ENCODE data around the gene CENPP.
"Not testable (repeated sequence)": the region's sequence is repeated elsewhere in the genome, so short reads cannot be mapped to it uniquely, and the experiment has no call there.

CENPP gene

DNA sequence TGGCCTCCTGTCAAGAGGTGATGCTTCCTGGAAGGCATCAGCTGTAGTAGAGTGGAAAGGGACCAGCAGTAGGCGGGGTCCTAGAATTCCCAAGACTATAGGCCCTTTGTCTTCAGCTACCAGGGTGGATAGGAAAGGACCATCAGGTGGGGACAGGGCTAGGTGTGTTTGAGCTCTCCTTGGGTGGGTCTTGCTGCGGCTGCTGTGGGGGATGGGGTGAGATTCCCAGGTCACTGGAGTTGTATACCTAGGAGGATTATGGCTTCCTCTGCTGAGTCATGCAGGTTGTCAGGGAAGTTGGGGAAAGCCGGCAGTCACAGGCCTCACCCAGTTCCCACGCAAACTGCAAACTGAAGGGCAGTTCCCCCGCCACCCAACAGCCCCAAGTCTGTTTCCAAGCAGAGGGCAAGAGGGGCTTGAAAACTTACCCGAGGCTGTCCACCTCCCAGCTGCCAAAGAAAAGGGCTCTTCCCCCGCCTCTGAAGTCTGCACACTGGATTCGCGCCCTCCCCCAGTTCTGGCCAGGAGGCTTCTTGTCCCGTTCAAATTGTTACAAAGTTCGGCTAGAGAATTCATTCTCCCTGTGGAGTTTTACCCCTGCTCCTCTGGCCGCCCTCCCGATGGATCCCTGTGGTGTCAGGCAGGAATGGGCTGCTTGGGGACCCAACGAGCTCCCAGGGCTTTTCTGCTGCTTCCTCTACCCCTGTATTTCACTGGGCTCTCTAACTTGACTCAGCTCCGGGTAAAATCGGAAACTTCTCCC lies 233.0 kb downstream of the CENPP start:
- DNase-seq = no peak

DNA sequence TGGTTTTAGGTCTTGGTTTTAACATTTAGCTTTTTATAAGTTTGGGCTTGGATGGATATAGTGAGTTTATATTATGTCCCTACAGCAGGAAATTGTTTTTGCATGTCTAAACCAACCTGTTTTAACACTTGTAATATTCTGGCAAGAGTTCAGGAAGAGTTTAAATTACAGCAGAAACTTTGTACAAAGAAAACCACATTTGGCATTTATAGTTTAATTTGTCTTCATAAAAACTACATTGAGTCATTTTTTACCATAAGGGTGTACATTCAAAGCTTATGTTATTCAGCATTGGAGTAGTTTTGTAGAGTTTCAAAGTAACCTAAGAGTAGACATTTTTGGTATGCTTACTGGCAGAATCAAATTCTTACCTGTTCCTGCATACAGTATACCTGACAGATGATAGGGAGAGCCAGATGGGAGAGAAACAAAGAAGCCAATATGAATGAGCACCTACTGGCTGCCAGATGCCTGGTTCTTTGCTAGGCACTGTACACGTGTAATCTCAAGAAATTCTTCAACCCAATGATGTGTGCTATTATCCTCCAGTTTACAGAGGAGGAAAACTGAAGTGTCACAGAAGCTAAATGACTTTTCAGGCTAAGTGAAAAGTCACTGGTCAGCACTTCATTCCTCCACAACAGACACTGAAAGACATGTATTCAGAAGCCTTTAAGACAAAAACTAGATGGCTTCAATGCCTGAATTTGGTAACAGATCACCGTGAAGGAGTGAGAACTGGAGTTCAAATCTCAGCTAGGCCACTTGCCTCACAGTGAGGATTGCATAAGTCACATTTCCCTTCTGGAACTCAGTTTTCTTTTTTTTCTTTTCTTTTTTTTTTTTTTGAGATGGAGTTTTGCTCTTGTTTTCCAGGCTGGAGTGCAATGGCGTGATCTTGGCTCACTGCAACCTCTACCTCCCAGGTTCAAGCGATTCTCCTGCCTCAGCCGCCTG lies 235.9 kb downstream of the CENPP start:
- DNase-seq = no peak

DNA sequence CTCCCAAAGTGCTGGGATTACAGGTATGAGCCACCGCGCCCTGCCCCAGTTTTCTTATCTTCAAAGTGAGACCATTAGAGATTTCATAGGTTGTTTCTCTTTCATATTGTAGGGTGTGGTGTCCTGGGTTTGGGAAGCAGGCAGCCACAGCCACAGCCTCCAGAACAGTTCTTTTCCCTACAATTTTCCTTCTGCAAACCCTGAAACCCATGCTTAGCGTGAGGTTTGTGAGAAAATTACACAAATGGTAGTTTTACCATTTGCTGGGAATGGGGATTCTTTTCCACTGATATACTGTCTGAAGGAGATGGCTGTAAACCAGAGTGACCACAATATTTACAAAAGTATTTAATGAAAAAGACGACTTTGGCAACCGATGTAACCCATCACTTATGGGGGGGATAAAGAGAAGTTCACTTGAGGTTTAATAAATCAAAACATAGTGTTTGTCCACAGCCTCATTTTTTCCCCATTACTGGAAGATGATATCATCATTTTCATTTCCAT lies 236.8 kb downstream of the CENPP start:
- no peak for DNase-seq

DNA sequence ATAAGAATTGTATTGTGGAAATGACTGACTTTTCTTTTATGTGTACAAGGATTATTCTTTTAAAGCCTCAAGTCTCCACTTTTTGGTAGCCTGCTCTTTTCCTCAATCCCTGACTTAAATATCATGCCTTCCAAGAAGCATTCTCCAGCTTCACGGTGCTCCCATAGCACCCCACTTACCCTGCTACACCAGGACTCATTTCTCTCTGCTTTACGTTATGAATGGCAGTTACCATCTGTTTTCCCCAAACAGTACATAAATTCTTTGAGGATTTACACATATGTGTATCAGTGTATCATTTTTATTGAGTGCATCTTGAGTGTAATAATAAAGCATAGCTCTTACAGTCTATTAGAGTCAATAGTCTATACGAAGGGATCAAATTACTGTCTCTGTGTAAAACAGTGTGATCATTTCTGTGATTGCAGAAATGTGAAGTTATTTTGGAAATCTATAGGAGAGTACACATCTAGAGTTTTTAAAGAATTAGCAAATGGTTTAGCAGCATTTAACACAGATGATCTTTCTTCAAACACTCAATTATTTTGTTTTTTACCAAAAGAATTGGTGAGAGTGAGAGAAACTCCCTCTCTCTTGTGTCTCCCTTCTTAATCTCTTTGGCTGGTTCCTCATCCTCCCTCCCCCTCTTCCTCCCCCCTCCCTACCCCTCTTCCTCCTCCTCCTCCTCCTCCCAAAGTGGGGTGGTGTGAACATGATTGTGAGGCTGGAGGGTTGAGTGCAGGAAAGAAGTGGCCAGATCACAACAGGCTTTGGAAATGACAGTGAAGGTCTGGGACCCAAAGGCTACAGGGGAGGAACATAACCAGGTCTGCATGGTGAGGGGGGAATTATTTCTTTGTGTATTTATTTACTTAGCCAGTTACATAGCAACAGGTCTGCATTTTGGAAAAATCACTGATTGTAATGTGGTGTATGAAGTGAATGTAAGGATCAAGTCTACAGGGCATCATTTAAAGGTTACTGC lies 237.7 kb downstream of the CENPP start:
- no peak for DNase-seq

DNA sequence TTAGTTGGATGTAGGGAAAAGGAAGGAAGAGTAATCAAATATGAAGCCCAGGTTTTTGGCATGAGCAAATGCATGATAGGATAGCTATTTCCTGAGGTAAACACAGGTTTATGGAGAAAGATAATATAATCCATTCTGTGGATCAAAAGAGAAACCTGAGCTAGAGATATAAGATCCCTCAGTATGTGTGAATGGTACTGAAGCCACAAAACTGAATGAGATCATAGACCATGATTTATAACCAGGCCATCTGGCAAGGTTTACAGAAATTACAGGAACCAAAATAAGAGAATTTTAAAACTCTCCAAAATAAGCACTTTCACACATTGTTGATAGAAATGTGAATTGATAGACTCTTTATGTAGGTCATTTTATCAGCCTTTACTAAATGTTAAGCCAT lies 238.8 kb downstream of the CENPP start:
- DNase-seq = no peak

DNA sequence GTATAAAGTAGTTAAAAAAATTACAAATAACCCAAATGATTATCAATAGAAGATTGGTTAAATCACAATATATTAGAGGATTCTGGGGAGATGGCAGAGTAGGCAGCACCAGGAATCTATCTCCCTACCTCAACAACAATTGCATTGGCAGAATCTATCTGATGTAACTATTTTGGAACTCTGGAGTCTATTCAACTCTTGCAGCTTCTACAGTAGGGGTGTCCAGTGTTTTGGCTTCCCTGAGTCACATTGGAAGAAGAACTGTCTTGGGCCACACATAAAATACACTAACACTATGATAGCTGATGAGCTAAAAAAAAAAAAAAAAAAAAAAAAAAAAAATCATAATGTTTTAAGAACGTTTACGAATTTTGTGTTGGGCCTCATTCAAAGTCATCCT lies 239.2 kb downstream of the CENPP start:
- DNase-seq = no peak

DNA sequence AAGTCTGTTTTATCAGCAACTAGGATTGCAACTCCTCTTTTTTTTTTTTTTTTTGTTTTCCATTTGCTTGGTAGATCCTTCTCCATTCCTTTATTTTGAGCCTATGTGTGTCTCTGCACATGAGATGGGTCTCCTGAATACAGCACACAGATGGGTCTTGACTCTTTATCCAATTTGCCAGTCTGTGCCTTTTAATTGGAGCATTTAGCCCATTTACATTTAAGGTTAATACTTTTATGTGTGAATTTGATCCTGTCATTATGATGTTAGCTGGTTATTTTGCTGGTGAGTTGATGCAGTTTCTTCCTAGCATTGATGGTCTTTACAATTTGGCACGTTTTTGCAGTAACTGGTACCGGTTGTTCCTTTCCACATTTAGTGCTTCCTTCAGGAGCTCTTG lies 246.1 kb downstream of the CENPP start:
- DNase-seq = not testable (repeated sequence)

DNA sequence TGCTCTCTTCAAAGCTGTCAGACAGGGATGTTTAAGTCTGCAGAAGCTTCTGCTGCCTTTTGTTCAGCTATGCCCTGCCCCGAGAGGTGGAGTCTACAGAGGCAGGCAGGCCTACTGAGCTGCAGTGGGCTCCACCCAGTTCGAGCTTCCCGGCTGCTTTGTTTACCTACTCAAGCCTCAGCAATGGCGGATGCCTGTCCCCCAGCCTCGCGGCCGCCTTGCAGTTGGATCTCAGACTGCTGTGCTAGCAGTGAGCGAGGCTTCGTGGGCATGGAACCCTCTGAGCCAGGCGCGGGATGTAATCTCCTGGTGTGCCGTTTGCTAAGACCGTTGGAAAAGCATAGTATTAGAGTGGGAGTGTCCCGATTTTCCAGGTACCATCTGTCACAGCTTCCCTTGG lies 247.9 kb downstream of the CENPP start:
- DNase-seq = not testable (repeated sequence)

DNA sequence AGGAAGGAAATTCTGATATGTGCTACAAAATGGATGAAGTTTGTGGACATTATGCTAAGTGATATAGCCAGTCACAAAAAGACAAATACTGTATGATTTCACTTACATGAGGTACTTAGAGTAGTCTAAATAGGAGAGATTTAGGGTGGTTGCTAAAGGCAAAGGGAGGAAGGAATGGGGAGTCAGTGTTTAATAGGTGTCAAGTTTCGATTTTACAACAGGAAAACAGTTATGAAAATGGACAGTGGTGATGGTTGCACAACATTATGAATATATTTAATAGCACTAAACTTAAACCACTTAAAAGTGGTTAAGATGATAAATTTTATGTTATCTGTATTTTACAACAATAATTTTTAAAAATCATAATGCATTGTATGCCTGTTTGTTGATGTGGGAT lies 250.4 kb downstream of the CENPP start:
- DNase-seq = no peak

DNA sequence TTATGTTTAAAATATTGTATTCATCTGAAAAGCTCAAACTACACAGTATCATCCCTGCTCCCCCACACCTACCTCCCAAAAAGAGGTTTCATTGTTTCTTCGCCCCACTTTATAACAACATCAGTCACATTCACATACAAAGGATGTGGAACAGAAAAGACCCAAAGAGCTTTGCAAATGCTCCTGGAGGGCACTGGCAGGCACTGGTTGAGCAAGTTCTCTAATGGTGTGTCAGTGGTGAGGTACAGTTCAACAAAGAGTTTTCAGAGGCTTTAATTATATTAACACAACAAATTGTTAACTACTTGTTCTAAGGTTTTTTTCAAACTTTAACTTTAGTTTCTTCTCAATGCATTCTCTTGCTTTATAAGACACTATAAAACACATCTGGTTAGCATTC lies 264.2 kb downstream of the CENPP start:
- DNase-seq = no peak

DNA sequence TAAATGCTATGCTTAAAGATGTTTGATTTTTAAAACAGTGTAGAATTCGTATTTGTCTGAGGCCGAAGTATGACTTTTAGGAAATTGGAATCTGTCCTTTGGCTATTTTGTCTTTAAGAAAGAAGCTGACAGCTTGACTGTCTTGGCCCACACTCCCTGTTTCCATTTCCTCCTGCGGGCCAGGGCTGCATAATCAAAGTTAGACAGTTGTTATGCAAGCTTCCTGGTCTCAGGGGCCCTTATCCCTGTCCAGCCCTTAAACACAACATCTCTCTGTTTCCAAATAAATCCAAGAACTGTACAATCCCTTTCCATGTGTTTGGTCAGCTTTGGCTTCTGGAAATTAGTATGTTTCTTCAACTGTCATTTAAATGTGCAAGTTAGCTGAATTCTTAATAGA lies 264.6 kb downstream of the CENPP start:
- no peak for DNase-seq

DNA sequence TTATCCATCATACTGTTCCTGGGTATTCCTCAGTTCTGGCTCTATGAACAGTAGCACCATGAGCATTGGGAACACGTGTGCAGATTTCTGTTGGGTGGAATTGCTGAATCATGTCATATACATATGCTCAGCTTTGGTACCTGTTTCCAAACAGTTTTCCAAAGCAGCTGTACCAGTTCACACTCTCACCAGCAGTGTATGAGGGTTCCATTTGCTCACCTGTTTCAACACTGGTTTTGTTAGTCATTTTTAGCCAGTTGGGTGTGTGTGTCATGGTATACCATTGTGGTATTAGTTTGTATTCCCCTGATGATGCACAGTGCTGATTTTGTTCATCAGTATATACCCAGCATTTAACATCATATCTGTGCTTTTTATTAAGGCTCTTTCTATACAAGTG lies 266.8 kb downstream of the CENPP start:
- DNase-seq = no peak

DNA sequence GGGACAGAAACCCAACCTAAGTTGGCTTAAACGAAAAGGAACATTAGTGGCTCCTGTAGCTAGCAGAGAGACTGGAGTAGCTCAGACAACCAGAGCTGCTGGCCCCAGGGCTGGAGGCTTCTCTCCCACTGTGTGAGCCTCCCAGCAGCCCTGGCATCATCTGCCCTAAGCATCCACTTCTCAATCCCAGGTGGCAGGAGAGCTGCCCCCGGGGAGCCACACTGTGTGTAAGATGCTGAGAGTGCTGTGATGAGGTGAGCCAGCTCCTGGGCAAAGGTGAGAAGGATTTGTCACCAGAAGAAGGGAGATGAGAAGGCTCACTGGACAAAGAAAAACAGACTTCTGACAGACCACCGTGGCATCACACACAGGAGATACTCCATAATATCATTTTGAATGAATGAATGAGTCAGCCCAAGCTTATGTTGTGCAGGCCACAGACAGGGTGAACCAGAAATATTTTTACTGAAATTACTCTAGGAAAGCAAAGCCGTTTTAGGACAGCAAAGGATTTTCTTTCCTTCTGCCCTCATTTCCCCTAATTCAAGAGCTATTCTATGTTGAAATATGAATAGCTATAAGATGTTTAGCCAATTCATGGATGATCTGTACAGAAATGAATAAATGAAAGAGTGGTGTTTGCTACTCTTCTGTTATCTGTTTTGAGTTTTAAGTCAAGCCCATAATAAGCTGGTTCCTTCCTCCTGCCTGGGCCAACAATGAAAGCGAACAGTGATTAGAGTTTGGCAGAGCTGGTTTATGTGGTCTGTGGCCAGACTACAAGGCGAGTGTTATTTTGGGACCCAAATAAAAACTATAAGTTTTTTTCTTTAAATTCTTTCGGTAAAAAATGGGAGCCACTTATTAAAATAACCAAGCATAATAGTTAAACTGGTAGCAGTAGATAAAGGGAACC lies 267.5 kb downstream of the CENPP start:
- no peak for DNase-seq

DNA sequence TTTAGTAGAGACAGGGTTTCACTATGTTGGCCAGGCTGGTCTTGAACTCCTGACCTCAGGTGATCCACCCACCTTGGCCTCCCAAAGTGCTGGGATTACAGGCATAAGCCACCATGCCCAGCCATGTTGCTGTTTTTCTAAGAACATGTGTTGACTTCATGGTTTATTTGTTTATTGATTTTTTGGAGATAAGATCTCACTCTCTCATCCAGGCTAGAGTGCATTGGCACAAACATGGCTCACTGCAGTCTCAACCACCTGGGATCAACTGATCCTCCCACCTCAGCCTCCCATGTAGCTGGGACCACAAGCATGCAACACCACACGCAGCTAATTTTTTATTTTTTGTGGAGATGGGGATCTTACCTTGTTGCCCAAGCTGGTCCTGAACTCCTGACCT lies 269.3 kb downstream of the CENPP start:
- not testable (repeated sequence) for DNase-seq

DNA sequence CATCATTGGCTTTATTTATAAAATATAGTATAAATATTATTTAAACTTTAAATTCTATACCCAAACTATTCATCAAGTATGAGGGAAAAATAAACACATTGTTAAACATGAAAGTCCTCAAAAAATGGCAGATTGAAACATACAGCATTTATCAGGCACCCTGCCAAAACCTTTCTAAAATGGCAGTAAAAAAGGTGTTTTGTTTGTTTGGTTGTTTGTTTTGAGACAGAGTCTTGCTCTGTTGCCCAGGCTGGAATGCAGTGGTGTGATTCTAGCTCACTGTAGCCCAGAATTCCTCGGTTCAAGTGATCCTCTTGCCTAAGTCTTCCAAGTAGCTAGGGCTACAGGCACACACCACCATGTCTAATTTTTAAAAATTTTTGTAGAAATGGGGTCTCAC lies 270.2 kb downstream of the CENPP start:
- DNase-seq = no peak

DNA sequence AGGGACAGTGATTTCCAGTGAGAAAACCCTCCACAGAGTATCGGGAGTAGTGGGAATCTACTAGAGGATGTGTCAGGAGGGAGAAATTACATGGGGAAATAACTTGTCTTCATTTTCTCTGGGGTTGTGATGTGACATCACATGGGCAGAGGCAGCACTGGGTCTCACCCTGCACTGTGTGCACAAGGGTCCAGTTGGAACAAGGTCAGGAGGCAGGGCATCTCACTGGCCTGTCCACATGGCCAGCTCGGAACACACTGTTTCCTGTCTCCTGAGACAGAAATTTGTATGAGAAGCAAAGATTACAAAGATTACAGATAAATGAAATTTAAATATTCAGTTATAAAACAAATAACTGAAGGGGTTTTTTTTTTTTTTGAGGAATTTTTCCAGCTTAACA lies 272.6 kb downstream of the CENPP start:
- DNase-seq = no peak

DNA sequence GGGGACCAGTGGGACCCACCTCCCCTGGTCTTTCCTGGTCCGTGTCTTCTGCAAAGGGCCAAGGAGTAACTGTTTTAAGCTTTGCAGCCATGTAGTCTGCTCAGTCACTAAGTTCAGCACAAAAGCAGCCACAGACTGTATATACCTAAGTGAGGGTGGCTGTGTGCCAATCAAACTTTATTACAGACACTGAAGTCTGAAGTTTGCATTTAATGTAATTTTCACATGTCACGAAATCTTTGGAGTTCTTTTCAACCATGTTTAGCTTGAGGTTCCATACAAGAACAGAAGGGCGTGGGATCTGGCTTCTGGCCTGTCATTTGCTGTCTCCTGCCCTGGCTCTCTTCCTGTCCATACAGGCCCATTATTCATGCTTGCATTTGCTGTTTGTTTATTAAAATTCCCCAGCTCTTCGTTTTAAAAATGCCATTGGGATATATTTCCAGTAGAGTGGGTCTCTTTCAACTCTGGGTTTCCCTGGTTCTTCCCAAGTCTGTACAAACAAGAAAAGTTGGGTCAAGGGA lies 274.2 kb downstream of the CENPP start:
- no peak for DNase-seq

DNA sequence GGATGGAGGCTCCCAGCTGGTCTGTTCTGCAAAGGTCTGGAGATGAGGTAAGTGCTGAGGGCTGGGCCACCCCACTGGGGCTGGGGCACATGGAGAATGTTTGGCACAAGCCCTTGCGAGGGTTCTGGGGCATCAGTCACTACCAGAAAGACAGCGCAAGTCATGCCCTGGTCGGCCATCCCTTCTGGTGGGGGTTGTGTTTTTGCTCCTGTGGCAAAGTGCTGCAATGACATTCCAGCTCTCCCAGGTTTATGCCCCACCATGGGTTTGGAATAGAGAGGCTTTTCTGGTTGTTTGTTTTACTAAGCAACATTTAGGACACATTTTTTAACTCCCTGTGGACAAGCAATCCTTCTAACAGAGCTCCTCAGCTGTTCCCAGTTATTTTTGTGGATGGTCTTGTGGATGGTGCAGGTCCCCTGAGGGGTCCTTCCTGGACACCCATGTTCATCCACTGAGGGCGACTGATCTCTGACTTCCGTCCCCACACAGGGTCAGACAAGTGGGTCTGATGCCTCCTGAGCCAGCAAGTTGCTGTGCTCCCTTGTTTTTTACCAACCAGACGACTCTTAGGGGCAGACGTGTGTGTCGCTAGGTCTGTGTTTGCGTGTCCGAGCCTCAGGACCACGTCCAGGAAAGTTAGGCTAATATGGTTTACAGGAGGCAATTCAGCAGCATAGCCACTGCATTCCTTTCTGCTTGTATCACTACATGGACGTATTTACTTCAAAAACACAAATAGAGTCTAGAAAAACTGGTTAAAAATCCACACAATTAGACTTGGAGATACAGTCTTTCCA lies 274.9 kb downstream of the CENPP start:
- no peak for DNase-seq

DNA sequence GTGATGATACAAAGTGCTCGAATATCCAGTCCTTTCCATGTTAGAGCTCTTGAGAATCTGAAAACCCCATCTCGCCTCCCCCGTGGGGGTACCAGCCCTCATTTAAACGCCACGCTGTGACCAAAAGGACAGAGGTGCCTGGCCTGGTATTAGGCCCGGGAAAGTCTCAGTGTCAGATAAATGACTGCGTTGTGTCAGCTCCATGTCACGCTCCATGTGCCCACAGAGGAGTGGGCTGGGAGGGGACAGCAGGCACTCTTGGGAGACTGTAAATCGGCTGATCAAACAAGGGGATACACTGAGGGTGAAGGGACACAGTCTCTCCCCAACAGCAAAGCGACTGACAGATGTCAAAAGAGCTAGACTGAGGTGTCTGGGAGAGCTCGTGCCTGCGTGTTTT lies 275.7 kb downstream of the CENPP start:
- DNase-seq = no peak

DNA sequence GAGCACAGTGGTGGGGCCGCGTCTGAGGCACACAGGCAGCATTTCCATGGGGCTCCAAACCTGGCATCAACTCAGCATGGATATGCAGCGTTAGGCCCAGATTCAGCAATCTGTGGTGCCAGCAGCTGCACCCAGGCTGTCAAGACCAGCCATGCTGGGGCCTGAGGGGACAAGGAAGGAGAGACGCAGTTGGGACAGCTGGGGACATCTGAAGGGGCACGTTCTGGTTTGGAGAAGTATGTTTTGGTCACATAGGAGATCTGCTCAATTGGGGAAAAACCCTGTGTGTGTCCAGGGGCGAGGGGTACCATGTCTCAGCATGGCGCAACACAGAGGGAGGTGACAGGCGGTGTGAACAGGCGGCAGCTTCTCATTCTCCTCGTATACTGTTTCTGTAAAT lies 276.7 kb downstream of the CENPP start:
- DNase-seq = no peak

Measured in activated naive CD4-positive, alpha-beta T cell treated with anti-CD3 and anti-CD28 coated beads, Interleukin-2, amount 50 U/mL, for 16 hours (primary cell).